Activated T-helper 1 cell treated with Interleukin-2 at 50 U/mL for 16 hours (primary cell): ENCODE results near the gene NEK5.
A peak's percentile ranks its signal among the peaks of the same experiment; 100 is the strongest.
"Not testable (repeated sequence)": the region's sequence is repeated elsewhere in the genome, so short reads cannot be mapped to it uniquely, and the experiment has no call there.

Experiments
- DNase-seq: peaks from one replicate; pipeline ENCODE4 v3.0.0-alpha.2; 2020; ENCODE audit warnings: low read depth

NEK5 gene

GRCh38 chr13:52136763-52137162 is 7.9 kb upstream of the NEK5 start:
- no peak for DNase-seq

GRCh38 chr13:52130641-52131040 is 1.8 kb upstream of the NEK5 start:
- no peak for DNase-seq

GRCh38 chr13:52127783-52128702 is 830 bp downstream of the NEK5 start:
- peak; percentile 15 for DNase-seq

- DNase-seq, result no peak
Observed at GRCh38 chr13:52127378-52127777, 1.5 kb downstream of the NEK5 start.

- no peak for DNase-seq
Observed at GRCh38 chr13:52125547-52125946, 3.3 kb downstream of the NEK5 start.

- no peak for DNase-seq
Observed at GRCh38 chr13:52118595-52118994, 10.3 kb downstream of the NEK5 start.

- DNase-seq, result no peak
Observed at GRCh38 chr13:52118095-52118494, 10.8 kb downstream of the NEK5 start.

- no peak for DNase-seq
Observed at GRCh38 chr13:52112591-52112990, 16.3 kb downstream of the NEK5 start.

GRCh38 chr13:52109116-52109670 is 19.7 kb downstream of the NEK5 start:
- DNase-seq, result no peak

- no peak for DNase-seq
Observed at GRCh38 chr13:52105841-52106240, 23.0 kb downstream of the NEK5 start.

GRCh38 chr13:52104624-52105023 is 24.2 kb downstream of the NEK5 start:
- no peak for DNase-seq

- no peak for DNase-seq
Observed at GRCh38 chr13:52103386-52103785, 25.5 kb downstream of the NEK5 start.

- DNase-seq, result not testable (repeated sequence)
Observed at GRCh38 chr13:52102423-52102822, 26.4 kb downstream of the NEK5 start.

GRCh38 chr13:52097197-52097596 is 31.7 kb downstream of the NEK5 start:
- DNase-seq, result no peak

- DNase-seq, result no peak
Observed at GRCh38 chr13:52096748-52097147, 32.1 kb downstream of the NEK5 start.

- DNase-seq, result no peak
Observed at GRCh38 chr13:52096062-52096461, 32.8 kb downstream of the NEK5 start.

GRCh38 chr13:52092087-52092486 is 36.8 kb downstream of the NEK5 start:
- DNase-seq, result no peak

- no peak for DNase-seq
Observed at GRCh38 chr13:52091473-52091872, 37.4 kb downstream of the NEK5 start.

GRCh38 chr13:52085421-52085820 is 43.5 kb downstream of the NEK5 start:
- no peak for DNase-seq

- DNase-seq, result not testable (repeated sequence)
Observed at GRCh38 chr13:52084981-52085380, 43.9 kb downstream of the NEK5 start.

- no peak for DNase-seq
Observed at GRCh38 chr13:52082601-52083000, 46.3 kb downstream of the NEK5 start.

GRCh38 chr13:52079891-52080290 is 49.0 kb downstream of the NEK5 start:
- DNase-seq, result not testable (repeated sequence)

- DNase-seq, result no peak
Observed at GRCh38 chr13:52070929-52071523, 57.8 kb downstream of the NEK5 start.
